WI38 (cell line): ENCODE data around the gene TTLL5.

Experiments used
- H3K4me3 ChIP-seq: 2 replicates; pipeline ENCODE4 v1.5.1; 2011; ENCODE audit warnings: low read depth, mild to moderate bottlenecking, control low read depth, low read length
- TF ChIP-seq, protein P1 (sequence below): IDR thresholded peaks from 2 replicates; pipeline ENCODE4 v1.5.1; 2012; ENCODE audit warnings: low read depth, mild to moderate bottlenecking, control low read depth, low read length

TTLL5 gene

DNA sequence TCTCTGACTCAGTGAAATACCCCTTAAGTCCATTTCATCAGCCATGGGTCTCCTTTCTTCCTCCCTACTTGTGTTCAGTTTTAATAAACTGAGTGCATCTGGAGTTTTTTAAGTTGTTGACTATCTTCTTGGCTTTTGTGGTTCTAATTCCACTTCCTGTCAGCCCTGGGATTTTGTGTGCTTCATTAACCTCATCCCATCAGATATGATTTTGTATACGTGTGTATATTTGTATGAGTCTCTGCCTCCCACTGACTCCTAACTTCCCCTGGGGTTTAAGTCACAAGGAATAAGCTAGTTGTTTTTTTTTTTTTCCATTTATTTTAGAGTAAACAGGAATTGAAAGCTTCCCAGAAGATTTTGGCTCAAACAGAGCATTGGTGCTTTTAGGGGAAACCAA, 62.7 kb downstream of the TTLL5 start:
- TF ChIP-seq, protein P1, sequence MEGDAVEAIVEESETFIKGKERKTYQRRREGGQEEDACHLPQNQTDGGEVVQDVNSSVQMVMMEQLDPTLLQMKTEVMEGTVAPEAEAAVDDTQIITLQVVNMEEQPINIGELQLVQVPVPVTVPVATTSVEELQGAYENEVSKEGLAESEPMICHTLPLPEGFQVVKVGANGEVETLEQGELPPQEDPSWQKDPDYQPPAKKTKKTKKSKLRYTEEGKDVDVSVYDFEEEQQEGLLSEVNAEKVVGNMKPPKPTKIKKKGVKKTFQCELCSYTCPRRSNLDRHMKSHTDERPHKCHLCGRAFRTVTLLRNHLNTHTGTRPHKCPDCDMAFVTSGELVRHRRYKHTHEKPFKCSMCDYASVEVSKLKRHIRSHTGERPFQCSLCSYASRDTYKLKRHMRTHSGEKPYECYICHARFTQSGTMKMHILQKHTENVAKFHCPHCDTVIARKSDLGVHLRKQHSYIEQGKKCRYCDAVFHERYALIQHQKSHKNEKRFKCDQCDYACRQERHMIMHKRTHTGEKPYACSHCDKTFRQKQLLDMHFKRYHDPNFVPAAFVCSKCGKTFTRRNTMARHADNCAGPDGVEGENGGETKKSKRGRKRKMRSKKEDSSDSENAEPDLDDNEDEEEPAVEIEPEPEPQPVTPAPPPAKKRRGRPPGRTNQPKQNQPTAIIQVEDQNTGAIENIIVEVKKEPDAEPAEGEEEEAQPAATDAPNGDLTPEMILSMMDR, result no peak
- no peak overlapping the region for H3K4me3 ChIP-seq

DNA sequence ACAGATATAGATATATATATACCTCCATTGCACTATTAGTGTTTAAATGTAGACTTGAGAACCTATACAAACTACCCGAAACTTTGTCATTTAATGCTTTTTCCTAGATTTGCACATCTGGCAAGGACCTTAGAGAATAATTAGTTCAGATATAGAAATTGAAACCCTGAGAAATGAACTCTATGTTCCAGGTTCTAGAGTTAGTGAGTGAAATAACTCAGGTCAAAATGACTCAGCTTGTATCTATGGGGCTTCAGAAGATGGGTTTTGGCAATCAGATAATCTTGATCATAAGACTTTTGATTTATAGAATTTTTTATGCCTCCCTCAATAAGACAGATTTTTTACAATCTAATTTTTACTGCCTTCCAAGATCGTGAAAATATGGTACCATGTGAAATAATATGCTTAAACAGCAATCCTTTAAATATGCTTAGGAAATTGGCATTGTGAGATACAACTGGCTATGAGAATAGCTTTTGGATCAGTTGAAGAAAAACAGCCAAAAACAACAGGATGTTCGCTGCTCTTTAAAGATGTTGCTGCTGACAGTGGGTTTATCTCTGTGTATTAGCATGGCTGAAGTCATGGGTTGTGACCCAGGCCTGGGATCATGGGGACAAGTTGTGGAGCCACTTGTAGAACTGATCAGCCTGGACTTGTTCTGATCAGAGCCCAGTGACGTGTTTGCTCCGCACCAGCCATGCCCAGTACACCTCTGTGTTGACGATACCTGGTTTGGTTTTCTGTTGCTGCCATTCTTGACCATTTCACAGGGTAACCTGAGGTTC, 63.6 kb downstream of the TTLL5 start:
- H3K4me3 ChIP-seq, result no peak overlapping the region
- TF ChIP-seq, protein P1, result no peak

- no peak overlapping the region for H3K4me3 ChIP-seq
- TF ChIP-seq, protein P1, result no peak
Observed at GRCh38 chr14:75725481-75725880, 64.4 kb downstream of the TTLL5 start.

DNA sequence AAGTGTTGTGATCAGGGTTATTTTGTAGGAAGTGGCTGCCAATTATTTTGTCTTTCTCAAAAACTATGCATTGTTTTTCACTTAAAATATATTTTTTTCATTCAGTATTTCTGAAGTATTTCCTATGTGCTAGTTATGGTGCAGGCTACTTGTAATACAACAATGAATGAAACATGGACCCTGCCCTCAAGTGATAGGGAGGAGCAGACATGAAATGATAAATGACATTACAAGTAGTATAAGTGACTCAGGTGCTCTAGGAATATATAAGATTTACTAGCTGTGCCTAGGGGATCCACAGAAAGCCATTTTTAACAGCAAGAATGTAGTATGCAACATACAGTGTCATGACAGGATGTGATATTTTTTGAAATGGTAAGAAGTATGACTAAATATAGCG, 65.3 kb downstream of the TTLL5 start:
- no peak overlapping the region for H3K4me3 ChIP-seq
- TF ChIP-seq, protein P1, result no peak

DNA sequence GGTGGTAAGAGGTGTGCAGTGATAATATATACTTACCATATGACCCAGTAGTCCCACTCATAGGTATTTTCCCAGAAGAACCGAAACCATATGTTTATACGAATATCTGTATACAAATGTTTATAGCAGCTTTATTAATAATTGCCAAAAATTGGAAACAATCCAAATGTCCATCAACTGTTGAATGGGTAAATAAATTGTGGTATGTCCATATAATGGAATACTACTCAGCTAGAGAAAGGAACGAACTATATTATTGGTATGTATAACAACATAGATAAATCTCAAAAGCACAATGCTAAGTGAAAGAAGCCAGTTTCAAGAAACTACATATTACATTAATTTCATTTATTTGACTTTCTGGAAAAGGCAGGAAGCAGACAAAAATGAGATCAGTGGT, 66.1 kb downstream of the TTLL5 start:
- TF ChIP-seq, protein P1, result no peak
- no peak overlapping the region for H3K4me3 ChIP-seq

DNA sequence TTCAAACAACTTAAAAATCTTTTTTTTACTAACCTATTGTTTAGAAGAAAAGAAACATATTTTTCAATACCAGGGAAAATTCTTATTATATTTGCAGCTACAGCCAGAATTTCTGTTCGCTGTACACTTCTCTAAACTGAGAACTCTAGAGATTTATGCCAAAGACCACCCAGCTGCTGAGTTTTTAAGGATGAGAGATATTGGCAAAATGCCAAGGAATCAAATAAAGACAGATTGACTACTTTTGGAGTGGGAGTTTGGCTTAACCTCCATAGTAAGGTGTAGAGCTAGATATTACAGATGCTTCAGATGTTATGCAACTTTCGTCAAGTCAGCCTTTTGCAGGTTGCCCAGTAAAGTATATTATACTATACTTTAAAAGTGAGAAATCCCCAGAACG, 71.8 kb downstream of the TTLL5 start:
- TF ChIP-seq, protein P1, result no peak

DNA sequence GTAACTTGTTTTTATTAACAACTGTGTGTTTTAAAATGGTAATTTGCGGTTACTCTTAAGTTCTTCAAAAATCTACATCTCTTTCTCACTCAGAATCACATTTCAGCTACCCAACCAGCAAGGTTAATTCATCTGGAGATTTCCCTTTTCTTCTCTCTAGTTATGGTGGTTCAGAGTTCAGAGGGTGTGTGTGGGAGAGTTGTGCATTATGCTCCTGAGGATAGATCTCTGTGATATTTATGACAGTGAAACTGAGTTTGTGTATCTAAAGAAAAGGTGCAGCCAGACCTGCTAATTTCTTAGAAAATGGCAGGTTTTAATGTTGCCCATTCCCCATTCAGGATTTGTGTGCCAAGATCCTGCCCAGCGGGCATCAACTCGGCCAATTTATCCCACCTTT, 73.8 kb downstream of the TTLL5 start:
- H3K4me3 ChIP-seq, result no peak overlapping the region
- TF ChIP-seq, protein P1, result no peak

More for the DNA sequence above, 71.8 kb downstream of the TTLL5 start:
- H3K4me3 ChIP-seq, result no peak overlapping the region
